HT-29 (cell line): ENCODE data around the gene MND1. TPM values are rescaled to one million over a fixed set of nuclear protein-coding genes. Genes with fewer than 3 reads are reported as not detected.

ENCODE experiments used
- DNase-seq: peaks from one replicate; pipeline ENCODE4 v3.0.0-alpha.2; 2015; ENCODE audit warnings: low spot score
- total RNA-seq: library from RNA; depleted of rRNA; stranded (reverse); fragments of >200 nt; shearing (Covaris generic); gene quantifications from 2 replicates; pipeline ENCODE4 v1.2.3, GENCODE V29; 2014

MND1 gene
- total RNA-seq, 1 experiment from 2014 or later, result 3.9 TPM

DNA sequence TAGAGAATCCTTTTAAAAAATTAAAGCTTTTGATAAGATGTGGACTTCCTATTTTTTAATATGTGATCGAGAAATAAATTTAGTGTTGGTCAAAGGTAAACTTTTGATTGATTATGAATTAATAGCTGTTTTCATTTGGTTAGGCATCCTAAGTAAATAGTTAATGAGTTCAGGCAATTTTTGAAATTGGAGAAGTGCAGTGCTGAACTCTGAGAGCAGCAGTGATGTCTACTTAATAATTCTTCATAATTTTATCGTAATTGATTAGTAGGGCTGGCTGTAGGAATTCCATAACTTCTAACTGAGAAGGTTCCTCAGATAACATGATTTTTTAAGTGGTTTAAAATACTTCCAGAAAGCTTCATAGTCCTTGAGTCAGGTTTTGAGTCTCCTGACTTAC, 1.5 kb downstream of the MND1 start:
- no peak for DNase-seq

DNA sequence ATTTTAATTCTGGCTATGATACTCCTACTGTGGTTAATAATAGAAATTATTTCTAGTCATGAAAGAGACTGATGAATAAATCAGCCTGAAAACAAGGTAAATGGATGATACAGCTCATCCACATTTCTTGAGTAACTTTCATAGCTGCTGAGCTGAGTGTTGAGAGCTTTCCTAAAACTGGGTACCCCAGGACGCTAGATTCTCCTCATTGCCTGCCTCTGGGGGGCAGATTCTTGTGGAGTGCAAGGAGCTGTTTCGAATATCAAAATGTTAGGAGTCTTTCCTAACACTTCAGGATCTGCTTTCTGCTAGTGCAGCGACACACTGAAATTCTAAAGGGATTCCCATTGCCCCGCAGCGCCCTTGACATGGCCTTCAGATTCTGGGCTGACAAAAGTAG, 2.1 kb downstream of the MND1 start:
- no peak for DNase-seq

DNA sequence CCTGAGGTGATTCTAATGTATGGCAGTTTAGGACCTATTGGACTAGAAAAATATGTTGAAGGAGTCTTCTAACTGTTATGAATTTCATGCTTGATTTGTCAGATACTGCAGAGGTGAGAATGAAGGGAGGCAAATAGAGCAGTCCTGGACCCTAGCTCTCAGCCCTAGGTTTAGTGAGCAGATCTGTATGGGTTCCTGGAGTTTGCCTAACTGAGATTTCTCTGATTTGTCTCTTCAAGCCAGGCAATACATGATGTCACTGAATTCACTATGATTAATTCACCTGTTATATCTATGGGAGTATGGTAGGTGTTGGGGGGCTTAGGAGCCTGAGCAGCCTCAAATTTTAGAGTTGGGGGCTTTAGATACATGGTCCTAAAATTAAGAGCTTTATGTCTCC, 2.6 kb downstream of the MND1 start:
- DNase-seq, result no peak

DNA sequence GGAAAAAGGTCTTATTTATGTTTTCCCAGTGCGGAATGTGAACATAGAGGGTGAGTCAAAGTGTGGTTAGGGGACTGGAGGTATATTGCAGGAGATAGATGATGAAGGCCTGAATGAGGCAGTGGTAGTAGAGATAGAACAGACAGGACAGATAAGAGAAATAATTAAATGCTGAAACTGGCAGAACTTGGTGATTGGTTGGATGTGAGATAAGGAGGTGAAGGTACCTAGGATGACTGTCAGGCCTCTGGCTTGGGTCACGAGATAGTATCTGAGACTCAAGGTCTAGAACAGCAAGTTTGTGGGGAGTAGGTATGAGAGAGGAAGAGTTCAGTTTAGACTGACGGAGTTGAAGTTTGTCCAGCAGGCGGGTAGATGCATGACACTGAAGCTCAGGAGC, 3.5 kb downstream of the MND1 start:
- no peak for DNase-seq

DNA sequence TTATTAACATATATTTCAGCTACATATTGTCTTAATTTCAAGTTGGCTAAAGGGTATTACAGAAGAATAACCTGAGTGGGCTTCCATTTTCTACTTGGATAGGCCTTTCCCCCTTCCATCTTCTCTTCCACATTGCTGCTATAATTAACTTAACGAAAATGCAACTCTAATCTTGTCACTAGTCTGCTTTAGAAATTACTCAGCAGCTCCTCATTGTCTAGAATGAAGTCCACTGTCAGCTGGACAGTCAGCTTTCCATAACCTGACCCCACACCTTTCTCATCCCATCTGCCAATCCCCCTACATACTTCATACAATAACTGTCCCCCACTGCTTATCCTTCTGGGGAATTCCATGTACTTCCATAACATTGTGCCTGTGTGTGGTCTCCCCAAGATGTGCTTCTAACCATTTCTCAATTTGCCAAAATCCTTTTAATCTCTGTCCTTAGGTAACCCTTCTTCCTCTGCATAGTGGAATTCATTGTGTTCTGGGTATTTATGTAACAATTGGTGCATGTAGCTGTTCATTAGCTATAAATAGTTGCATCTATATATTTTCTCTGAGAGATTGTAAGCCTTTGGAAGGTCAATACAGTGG, 4.8 kb downstream of the MND1 start:
- DNase-seq, result no peak

DNA sequence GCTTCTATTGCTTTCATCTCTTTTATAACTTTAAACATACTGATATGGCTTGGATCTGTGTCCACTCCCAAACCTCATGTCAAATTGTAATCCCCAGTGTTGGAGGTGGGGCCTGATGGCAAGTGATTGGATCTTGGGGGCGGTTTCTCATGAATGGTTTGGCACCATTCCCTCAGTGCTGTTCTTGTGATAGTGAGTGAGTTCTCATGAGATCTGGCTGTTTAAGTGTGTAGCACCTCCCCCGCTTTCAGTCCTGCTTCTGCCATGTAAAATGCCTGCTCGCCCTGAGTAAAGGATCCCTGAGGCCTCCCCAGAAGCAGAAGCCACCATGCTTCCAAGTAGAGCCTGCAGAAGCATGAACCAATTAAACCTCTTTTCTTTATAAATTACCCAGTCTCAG, 17.7 kb downstream of the MND1 start:
- no peak for DNase-seq

DNA sequence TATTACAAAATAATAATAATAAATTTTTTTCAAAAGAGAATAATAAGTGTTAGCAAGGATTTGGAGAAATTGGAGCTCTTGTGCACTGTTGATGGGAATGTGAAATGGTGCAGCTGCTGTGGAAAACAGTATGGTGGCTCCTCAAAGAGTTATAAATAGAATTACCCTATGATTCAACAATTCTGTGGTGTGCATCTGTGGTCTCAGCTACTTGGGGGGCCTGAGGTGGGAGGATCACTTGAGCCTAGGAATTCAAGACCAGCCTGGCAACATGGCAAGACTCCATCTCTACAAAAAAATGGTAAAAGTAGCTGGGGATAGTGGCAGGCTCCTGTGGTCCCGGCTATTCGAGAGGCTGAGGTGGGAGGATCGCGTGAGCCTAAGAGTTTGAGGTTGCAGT, 19.6 kb downstream of the MND1 start:
- DNase-seq, result no peak

DNA sequence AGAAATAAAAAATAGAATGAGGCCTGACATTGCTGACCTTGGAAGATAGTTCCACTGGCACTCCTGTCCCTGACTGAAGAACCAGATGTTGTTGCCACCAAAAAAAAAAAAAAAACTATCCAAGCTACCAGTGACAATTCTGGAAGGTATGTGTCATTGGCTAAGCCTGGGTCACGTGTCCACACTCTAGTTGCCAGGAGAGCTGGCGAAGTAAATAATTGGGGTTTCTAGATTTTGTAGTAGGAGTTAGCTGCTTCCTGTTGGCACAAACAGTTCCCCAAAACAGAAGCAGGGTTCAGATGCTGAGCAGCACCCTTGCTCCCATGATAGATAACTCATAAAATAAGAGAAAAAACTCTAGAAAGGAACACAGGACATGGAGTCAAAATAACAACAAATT, 20.5 kb downstream of the MND1 start:
- DNase-seq, result no peak

DNA sequence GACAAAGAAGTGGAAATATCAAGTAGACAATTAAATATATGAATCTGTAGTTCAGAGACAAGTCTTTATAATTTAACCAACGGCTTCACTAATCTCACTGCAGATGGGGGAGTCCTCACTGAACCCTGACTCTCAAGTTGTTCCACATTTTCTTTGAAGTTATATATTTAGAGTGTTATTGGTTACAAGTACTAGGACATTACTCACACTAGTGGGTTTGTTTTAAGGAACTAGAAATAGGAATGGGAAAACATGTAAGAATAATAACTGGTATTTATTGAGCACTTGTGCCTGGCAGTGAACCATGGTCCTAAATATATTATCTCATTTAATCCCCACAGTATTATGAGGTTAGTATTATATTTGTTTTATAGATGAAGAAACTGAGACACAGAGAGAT, 22.0 kb downstream of the MND1 start:
- DNase-seq, result no peak

DNA sequence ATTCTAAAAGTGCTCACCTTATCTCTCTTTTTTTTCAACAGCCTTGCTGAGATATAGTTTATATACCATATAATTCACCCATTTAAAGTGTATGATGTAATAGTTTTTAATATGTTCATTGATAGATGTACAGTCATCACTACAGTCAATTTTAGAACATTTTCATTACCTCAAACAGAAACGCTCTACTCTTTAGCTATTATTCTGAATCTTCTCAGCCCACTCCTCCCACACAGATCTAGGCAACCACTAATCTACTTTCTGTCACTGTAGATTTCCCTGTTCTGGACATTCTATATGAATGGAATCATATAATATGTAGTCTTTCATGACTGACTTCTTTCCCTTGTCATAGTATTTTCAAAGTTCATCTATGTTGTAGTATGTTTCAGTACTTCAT, 22.6 kb downstream of the MND1 start:
- DNase-seq, result no peak

DNA sequence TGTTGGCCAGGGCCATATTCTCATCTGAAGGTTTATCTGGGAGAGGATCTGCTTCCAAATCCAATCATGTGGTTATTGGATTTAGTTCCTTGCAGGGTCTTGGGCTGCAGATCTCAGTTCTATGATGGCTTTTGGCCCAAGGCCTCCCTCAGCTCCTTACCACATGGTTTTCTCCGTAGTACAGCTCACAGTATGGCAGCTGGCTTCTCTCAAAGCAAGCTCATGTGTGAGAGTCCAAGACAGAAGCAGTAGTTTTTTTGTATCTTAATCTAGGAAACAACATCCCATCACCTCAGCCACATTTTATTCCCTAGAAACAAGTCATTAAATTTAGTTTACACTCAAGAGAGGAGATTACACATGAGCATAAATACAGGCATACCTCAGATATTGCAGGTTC, 24.5 kb downstream of the MND1 start:
- DNase-seq, result no peak

DNA sequence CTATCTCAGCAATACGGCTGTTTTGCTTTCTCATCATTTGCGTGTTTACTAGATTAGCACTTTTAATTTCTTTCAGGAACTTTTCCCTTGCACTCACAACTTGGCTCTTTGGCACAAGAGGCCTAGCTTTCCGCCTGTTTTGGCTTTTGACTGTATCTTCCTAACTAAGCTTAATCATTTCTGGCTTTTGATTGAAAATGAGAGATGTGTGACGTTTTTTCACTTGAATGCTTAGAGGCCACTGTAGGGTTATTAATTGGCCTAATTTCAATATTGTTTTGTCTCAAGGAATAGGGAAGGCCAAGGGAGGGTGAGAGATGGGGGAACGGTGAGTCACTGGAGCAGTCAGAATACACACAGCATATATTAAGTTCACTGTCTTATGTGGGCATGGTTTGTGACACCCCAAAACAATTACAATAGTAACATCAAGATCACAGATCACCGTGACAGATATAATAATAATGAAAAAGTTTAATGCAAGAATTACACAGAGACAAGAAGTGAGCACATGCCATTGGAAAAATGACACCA, 27.3 kb downstream of the MND1 start:
- no peak for DNase-seq

DNA sequence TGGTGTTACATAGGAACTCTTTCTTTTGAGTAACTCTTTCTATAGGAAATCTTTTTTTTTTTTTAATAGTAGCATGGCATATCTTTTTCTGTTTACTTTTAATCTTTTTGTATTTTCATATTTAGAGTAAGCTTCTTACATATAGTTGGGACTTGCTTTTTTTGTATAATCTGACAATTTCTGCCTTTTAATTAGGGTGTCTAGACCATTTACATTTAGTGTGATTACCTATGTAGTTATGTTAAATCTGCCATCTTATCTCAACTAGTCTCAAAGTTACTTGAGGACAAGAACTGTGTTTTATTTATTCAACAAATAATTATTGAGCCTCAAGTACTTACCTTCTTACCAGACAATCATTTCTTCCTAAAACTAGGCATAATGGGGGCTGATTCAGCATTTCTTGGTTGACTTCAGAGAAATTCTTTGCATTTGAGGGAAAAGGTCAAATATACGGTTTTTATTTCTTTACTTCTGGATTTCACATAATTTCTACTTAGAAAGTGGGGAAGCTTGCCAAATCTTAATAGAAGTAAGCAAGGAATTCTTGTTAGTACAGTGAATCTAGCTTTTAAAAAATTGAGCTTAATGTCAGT, 28.6 kb downstream of the MND1 start:
- DNase-seq, result no peak

DNA sequence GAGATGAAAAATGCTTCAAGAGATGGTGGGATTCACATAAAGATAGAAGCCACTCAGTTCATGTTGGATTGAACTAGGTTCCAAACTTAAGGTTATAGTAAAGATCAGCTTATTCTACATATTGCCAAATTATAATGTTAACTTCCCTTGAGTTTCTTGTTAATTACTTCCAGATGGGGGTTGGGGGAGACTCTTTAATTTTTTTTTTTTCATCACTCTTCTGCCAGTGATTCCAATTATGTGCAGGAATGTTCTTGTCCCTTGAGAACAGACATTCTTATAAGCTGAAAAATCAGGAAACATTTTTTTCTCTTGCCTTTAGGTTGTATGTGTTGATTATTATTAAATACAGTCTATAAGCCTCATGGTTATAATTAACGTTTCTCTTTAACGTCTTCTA, 30.0 kb downstream of the MND1 start:
- no peak for DNase-seq

DNA sequence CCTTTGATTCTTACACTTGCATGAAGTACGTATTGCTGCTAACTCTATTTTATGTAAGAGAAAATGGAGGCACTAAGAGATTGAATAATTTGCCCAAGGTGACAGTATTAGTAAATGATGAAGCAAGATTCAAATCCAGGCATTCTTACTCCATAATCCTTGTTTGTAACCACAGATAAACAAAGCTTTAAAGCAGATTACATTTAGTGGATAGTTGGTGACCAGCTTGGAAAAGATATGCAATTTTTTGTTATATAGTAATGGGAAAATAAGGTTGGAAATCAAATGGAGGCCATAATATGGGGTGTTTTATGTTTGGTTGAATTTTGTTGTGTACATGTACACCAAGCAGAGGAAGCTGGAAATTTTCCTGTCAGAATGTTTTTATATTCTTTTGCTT, 30.8 kb downstream of the MND1 start:
- DNase-seq, result no peak

DNA sequence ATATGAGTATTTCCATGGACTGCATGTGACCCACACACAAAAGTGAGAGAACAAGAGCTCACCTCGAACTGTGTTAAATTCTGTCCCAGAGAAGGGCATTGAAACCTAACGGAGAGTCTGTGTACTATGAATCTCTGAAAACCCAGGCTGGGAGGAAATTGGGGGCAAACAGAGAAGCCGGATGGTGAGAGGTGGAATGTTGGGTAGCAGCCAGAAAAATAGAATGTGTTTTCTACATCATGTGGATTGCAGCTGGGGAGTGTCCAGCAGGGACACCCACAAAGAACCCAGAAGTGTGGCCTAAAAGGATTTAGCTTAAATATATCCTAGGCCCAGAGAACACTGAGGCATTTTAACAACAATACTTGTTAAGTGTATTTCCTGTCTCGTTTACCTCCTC, 38.6 kb downstream of the MND1 start:
- no peak for DNase-seq

DNA sequence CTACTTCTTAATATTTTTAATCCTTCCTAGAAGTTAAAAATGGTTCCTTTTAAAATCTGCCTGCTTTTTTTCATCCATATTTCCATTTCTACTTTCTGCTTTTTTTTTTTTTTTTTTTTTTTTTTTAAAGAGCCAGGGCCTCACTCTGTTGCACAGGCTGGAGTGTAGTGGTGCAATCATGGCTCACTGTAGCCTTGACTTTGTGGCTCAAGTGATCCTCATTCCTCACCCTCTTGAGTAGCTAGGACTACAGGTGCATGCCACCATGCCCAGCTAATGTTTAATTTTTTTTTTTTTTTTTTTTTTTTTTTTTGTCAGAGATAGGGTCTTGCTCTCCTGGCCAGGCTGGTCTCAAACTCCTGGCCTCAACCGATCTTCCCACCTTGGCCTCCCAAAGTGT, 39.7 kb downstream of the MND1 start:
- DNase-seq, result no peak

DNA sequence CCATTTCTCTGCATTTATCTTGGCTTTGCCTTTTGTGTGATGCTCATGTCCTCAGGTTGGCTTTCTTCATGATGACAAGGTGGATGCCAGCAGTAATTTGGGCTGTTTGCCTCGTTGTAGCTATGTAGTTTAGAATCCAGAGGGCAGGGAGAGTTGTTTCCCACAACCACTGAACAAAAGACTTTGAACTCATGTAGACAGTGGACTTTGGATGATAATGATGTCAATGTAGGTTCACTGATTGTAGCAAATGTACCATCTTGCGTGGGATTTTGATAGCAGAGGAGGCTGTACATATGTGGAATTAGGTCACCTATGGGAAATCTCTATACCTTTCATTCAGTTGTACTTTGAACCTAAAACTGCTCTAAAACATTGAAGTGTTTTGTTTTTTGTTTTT, 41.3 kb downstream of the MND1 start:
- DNase-seq, result no peak

DNA sequence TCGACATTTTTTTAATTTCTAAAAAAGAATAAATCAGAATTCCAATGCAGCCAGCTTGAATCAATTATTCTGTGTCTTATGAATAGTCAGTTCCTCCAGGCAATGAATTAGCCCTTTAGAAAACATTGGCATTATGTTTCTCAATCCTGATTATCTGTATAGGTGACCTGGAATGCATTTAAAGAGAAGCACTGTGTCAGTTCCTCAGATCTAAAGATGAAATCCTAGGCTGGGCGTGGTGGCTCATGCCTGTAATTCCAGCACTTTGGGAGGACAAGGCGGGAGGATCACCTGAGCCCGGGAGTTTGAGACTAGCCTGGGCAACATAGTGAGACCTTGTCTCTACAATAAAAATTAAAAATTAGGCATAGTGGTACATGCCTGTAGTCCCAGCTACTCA, 43.5 kb downstream of the MND1 start:
- DNase-seq, result no peak

DNA sequence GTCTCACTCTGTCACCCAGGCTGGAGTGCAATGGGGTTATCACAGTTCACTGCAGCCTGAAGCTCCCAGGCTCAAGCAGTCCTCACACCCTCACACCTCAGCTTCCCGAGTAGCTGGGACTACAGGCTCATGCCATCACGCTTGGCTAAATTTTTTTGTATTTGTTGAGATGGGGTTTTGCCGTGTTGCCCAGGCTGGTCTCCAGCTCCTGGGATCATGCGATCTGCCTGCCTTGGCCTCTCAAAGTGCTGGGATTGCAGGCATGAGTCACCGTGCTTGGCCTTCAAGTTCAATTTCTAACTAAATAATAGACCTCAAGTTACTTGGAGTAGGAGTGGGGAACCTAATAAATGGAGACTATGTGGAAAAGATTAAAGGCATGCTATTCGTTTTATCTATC, 48.9 kb downstream of the MND1 start:
- no peak for DNase-seq

DNA sequence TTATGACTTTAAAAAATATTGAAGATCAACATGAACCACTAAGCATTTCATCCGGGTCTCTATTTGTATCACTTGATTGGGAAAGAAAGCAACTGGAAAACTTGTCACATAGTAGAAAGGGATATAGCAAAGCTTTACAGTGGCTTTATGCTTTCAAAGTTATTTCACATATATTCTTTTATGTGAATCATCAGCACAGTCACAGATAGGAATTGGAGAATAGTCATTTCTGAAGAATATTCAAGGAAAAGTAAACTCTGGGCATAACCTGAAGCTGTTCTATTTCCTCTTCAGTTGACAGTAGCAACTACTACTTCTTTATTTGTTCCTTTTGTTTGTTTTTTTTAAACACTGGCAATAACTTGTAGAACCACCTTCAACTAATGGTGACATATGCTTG, 50.5 kb downstream of the MND1 start:
- DNase-seq, result no peak

DNA sequence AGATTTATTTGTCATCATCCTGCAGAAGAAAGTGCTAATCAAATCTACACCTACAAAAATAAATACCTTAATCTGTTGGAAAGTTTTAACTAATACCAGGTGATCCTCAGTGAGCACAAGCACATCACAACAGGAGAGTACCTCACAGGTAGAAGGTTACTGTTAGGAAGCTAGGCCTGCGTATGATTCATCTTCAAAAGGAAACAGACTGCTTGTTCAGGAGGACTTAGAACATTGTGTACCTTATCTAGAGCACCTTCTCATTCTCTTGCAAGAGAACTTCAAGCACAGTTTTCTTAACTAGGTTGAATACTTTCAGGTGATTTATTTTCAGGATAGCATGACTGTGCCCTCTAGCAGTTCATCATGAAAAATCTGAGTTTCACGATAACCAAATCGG, 54.2 kb downstream of the MND1 start:
- DNase-seq, result no peak

DNA sequence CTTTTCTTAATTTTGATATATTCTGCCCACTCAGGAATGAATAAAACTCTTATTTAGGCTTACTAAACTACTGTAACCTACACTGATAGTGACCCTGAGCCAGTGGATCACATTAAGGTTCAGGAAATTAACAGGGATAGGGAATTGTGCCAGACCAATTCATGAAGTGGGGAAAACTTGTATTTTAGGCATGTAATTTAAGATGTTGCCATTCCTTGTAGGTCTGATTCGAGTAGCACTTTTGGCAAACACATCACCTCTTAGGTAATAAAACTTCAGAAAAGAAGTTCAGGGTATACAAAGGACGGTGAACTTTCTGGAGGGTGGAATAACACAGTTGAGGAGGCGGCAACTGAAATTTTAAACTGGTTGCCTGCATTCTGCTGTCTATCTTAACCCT, 54.9 kb downstream of the MND1 start:
- DNase-seq, result no peak

DNA sequence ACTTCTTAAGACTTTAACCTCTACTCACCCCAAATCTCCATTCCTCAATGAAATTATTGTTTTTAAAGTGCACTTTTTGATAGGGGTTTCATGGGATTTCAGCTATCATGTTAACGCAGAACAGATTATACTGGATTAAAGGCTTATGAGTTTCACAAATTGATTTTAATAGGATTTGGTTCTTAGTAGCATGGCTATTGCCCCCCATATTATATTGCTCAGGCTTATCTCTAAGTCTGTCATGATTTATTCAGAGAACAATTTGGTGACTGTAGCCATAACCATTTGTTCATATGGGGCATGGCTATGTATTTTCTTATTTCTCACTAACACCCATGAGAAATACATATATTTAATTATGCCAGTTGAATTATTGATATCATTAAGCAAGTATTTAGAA, 57.0 kb downstream of the MND1 start:
- no peak for DNase-seq
